OCI-LY1 (cell line): ENCODE measurements around the gene MAN1C1.

Source experiments
- CTCF ChIP-seq: fragments of 200-600 bp; sonication (generic), shearing (Covaris generic); IDR thresholded peaks from 2 replicates; pipeline ENCODE4 v1.5.1; 2017; ENCODE audit warnings: mild to moderate bottlenecking, antibody characterized with exemption, low read length, moderate library complexity, mixed read lengths
- EZH2 ChIP-seq: fragments of 200-600 bp; sonication (generic), shearing (Covaris generic); IDR thresholded peaks from 2 replicates; pipeline ENCODE4 v1.8.0; 2017; ENCODE audit warnings: borderline replicate concordance, mixed run types, mild to moderate bottlenecking, antibody characterized with exemption, low read length, moderate library complexity, mixed read lengths

- TF ChIP-seq CTCF, result no peak
- no peak for TF ChIP-seq EZH2
Measured at GRCh38 chr1:25642574-25643108, 26.1 kb downstream of the MAN1C1 start.
